ENCODE results near the gene DALRD3. TPM values are rescaled to one million over a fixed set of nuclear protein-coding genes. Genes with fewer than 3 reads are reported as not detected.
A peak's percentile ranks its signal among the peaks of the same experiment; 100 is the strongest.

The DALRD3 gene
- total and polyA plus RNA-seq, 4 donors, result 7.9 to 10.6 (median 9.3) TPM

- DNase-seq (ENCODE audit: low spot score), result peak; percentile 65
- no peak for TF ChIP-seq RXRA (IDR thresholded peaks at IDR 0.05)
- TF ChIP-seq RAD21 (IDR thresholded peaks at IDR 0.05), result no peak
- TF ChIP-seq, protein P1, sequence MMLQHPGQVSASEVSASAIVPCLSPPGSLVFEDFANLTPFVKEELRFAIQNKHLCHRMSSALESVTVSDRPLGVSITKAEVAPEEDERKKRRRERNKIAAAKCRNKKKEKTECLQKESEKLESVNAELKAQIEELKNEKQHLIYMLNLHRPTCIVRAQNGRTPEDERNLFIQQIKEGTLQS (IDR thresholded peaks at IDR 0.05), result no peak
- no peak for TF ChIP-seq EGR1 (IDR thresholded peaks at IDR 0.05; ENCODE audit: low read depth in 2 of 2)
- TF ChIP-seq GABPA (IDR thresholded peaks at IDR 0.05 in 1 of 2, conservative IDR thresholded peaks at IDR 0.05 in 1 of 2), result no peak
- TF ChIP-seq FOXA1 (IDR thresholded peaks at IDR 0.05), result no peak
- TF ChIP-seq, protein P2, sequence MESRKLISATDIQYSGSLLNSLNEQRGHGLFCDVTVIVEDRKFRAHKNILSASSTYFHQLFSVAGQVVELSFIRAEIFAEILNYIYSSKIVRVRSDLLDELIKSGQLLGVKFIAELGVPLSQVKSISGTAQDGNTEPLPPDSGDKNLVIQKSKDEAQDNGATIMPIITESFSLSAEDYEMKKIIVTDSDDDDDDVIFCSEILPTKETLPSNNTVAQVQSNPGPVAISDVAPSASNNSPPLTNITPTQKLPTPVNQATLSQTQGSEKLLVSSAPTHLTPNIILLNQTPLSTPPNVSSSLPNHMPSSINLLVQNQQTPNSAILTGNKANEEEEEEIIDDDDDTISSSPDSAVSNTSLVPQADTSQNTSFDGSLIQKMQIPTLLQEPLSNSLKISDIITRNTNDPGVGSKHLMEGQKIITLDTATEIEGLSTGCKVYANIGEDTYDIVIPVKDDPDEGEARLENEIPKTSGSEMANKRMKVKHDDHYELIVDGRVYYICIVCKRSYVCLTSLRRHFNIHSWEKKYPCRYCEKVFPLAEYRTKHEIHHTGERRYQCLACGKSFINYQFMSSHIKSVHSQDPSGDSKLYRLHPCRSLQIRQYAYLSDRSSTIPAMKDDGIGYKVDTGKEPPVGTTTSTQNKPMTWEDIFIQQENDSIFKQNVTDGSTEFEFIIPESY (IDR thresholded peaks at IDR 0.05), result no peak
- no peak for TF ChIP-seq CTCF (IDR thresholded peaks at IDR 0.05; ENCODE audit: low read depth, low read length, missing input control)
- no peak for TF ChIP-seq JUND (IDR thresholded peaks at IDR 0.05)
These were observed 11.9 kb upstream of the DALRD3 start for GRCh38 chr3:49030321-49030720.

GRCh38 chr3:49029563-49029884, 11.1 kb upstream of the DALRD3 start:
- Histone ChIP-seq H3K4me3 (ENCODE audit: low read depth in 1 of 3, low read length in 3 of 3) (no peak overlapping the region), H3K27ac (ENCODE audit: low read depth in 1 of 2, low read length in 2 of 2) (peak overlapping the region; percentile 96), H3K9ac (ENCODE audit: low read depth in 1 of 2, low read length in 2 of 2) (peak overlapping the region in 1 of 2 donors; percentile 87), H3K9me3 (ENCODE audit: control insufficient read depth in 4 of 4, low read length in 3 of 4) (no peaks in the 10 kb centered on the region), H3K4me1 (ENCODE audit: control insufficient read depth in 4 of 4, insufficient read depth in 4 of 4, low read length in 3 of 4) (peaks cover 1 to 21% (median 14%) of the 10 kb centered on the region in 4 donors), H3K27me3 (ENCODE audit: control insufficient read depth in 4 of 4, insufficient read depth in 4 of 4, low read length in 3 of 4) (no peaks in the 10 kb centered on the region), H3K36me3 (ENCODE audit: control insufficient read depth in 4 of 4, insufficient read depth in 3 of 4, low read depth in 1 of 4, low read length in 3 of 4) (peaks cover 3 to 51% (median 35%) of the 10 kb centered on the region in 4 donors)
- TF ChIP-seq RAD21 (IDR thresholded peaks at IDR 0.05), result peak in 1 of 2 donors; percentile 2
- TF ChIP-seq FOXA1 (IDR thresholded peaks at IDR 0.05), result no peak
- TF ChIP-seq SP1 (IDR thresholded peaks at IDR 0.05), result peak; percentile 3
- DNase-seq (ENCODE audit: low spot score), result no peak
- WGBS, result 3% methylated on average over 7 of the region's 7 CpGs

More at GRCh38 chr3:49030321-49030720, 11.9 kb upstream of the DALRD3 start:
- peaks cover 0 to 16% (median 12%) of the 10 kb centered on the region in 4 donors for H3K4me1 ChIP-seq (ENCODE audit: control insufficient read depth in 4 of 4, insufficient read depth in 4 of 4, low read length in 3 of 4)
- WGBS, result 95% methylated on average over 6 of the region's 6 CpGs
- H3K27me3 ChIP-seq (ENCODE audit: control insufficient read depth in 4 of 4, insufficient read depth in 4 of 4, low read length in 3 of 4), result no peaks in the 10 kb centered on the region
- H3K9ac ChIP-seq (ENCODE audit: low read depth in 1 of 2, low read length in 2 of 2), result no peak overlapping the region
- H3K27ac ChIP-seq (ENCODE audit: low read depth in 1 of 2, low read length in 2 of 2), result no peak overlapping the region
- no peaks in the 10 kb centered on the region for H3K9me3 ChIP-seq (ENCODE audit: control insufficient read depth in 4 of 4, low read length in 3 of 4)
- no peak overlapping the region for H3K4me3 ChIP-seq (ENCODE audit: low read depth in 1 of 3, low read length in 3 of 3)
- peaks cover 3 to 50% (median 36%) of the 10 kb centered on the region in 4 donors for H3K36me3 ChIP-seq (ENCODE audit: control insufficient read depth in 4 of 4, insufficient read depth in 3 of 4, low read depth in 1 of 4, low read length in 3 of 4)

- Histone ChIP-seq H3K4me1 (ENCODE audit: control insufficient read depth in 4 of 4, insufficient read depth in 4 of 4, low read length in 3 of 4) (peaks cover 1 to 23% (median 14%) of the 10 kb centered on the region in 4 donors), H3K9me3 (ENCODE audit: control insufficient read depth in 4 of 4, low read length in 3 of 4) (no peaks in the 10 kb centered on the region), H3K9ac (ENCODE audit: low read depth in 1 of 2, low read length in 2 of 2) (peak within 1 kb of the TSS; percentile 86 to 87), H3K27ac (ENCODE audit: low read depth in 1 of 2, low read length in 2 of 2) (peak within 1 kb of the TSS; percentile 96), H3K36me3 (ENCODE audit: control insufficient read depth in 4 of 4, insufficient read depth in 3 of 4, low read depth in 1 of 4, low read length in 3 of 4) (peaks cover 3 to 52% (median 39%) of the 10 kb centered on the region in 4 donors), H3K27me3 (ENCODE audit: control insufficient read depth in 4 of 4, insufficient read depth in 4 of 4, low read length in 3 of 4) (no peaks in the 10 kb centered on the region), H3K4me3 (ENCODE audit: low read depth in 1 of 3, low read length in 3 of 3) (peak within 1 kb of the TSS; percentile 63 to 75 (median 73))
- 4% methylated on average over 55 of the region's 55 CpGs for WGBS
- peak; percentile 95 for DNase-seq (ENCODE audit: low spot score)
- peak; percentile 84 for TF ChIP-seq REST (IDR thresholded peaks at IDR 0.05)
- no peak for TF ChIP-seq TAF1 (conservative IDR thresholded peaks at IDR 0.05)
- TF ChIP-seq, protein P3, sequence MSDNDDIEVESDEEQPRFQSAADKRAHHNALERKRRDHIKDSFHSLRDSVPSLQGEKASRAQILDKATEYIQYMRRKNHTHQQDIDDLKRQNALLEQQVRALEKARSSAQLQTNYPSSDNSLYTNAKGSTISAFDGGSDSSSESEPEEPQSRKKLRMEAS (IDR thresholded peaks at IDR 0.05), result peak; percentile 51
- no peak for TF ChIP-seq FOXA2 (IDR thresholded peaks at IDR 0.05)
- no peak for TF ChIP-seq RXRA (IDR thresholded peaks at IDR 0.05)
- TF ChIP-seq EGR1 (IDR thresholded peaks at IDR 0.05; ENCODE audit: low read depth in 2 of 2), result peak; percentile 81 to 97
- peak; percentile 83 for TF ChIP-seq YY1 (IDR thresholded peaks at IDR 0.05)
- TF ChIP-seq, protein P1 (IDR thresholded peaks at IDR 0.05), result peak; percentile 73
- TF ChIP-seq, protein P2 (IDR thresholded peaks at IDR 0.05), result no peak
These were observed 10.5 kb upstream of the DALRD3 start, which contains the start of gene IMPDH2 for GRCh38 chr3:49028673-49029562. IMPDH2 (minus strand) TSS chr3:49029398; CDS start chr3:49029350, 48 bp downstream.

Measured in liver (tissue), 9 donors.